GM10248 (cell line): Measurements from ENCODE around the gene AKAP10.
"Not testable (repeated sequence)": the region's sequence is repeated elsewhere in the genome, so short reads cannot be mapped to it uniquely, and the experiment has no call there.

Experiments used
- CTCF ChIA-PET: fragments of 300-600 bp; sonication (Branson Sonifier 250); formaldehyde crosslinking; extraction: SDS; loops from one replicate; lab custom pipeline; 2021; ENCODE audit warnings: antibody characterized with exemption; lab: Yijun Ruan, JAX
- POLR2A ChIA-PET: fragments of 350-650 bp; sonication (Branson Sonifier 250); formaldehyde crosslinking; extraction: SDS; loops from one replicate; lab custom pipeline; 2020; ENCODE audit warnings: antibody characterized with exemption; lab: Yijun Ruan, JAX
- DNase-seq: peaks from one replicate; pipeline ENCODE4 v3.0.0; 2012; ENCODE audit errors: extremely low spot score
- TF ChIP-seq, protein P1 (sequence below): IDR thresholded peaks from 2 replicates; pipeline ENCODE4 v1.5.1; 2012; ENCODE audit warnings: mild to moderate bottlenecking, low read depth; ENCODE audit errors: extremely low read depth, missing control alignments, control extremely low read depth

AKAP10 gene

DNA sequence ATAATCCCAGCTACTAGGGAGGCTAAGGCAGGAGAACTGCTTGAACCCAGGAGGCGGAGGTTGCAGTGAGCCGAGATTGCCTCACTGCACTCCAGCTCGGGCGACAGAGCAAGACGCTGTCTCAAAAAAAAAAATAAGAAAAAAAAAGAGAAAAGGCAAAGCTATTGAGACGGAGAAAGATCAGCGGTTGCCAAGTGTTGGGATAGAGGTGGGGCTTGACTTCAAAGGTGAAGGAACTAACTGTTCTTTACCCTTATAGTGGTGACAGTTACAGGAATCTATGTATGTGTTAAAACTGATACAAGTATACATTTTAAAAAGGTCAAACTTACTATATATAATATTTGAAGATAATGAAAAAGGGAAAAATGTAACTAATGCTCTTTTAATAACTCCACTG is 22.5 kb downstream of the AKAP10 start:
- CTCF ChIA-PET, result no interaction called here
- POLR2A ChIA-PET, result no interaction called here
- TF ChIP-seq, protein P1, sequence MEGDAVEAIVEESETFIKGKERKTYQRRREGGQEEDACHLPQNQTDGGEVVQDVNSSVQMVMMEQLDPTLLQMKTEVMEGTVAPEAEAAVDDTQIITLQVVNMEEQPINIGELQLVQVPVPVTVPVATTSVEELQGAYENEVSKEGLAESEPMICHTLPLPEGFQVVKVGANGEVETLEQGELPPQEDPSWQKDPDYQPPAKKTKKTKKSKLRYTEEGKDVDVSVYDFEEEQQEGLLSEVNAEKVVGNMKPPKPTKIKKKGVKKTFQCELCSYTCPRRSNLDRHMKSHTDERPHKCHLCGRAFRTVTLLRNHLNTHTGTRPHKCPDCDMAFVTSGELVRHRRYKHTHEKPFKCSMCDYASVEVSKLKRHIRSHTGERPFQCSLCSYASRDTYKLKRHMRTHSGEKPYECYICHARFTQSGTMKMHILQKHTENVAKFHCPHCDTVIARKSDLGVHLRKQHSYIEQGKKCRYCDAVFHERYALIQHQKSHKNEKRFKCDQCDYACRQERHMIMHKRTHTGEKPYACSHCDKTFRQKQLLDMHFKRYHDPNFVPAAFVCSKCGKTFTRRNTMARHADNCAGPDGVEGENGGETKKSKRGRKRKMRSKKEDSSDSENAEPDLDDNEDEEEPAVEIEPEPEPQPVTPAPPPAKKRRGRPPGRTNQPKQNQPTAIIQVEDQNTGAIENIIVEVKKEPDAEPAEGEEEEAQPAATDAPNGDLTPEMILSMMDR, result no peak
- DNase-seq, result no peak

DNA sequence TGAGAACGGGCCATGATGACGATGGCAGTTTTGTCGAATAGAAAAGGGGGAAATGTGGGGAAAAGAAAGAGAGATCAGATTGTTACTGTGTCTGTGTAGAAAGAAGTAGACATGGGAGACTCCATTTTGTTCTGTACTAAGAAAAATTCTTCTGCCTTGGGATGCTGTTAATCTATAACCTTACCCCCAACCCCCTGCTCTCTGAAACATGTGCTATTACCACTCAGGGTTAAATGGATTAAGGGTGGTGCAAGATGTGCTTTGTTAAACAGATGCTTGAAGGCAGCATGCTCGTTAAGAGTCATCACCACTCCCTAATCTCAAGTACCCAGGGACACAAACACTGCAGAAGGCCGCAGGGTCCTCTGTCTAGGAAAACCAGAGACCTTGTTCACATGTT is 26.2 kb downstream of the AKAP10 start:
- CTCF ChIA-PET, DNase-seq, POLR2A ChIA-PET: not testable (repeated sequence)

DNA sequence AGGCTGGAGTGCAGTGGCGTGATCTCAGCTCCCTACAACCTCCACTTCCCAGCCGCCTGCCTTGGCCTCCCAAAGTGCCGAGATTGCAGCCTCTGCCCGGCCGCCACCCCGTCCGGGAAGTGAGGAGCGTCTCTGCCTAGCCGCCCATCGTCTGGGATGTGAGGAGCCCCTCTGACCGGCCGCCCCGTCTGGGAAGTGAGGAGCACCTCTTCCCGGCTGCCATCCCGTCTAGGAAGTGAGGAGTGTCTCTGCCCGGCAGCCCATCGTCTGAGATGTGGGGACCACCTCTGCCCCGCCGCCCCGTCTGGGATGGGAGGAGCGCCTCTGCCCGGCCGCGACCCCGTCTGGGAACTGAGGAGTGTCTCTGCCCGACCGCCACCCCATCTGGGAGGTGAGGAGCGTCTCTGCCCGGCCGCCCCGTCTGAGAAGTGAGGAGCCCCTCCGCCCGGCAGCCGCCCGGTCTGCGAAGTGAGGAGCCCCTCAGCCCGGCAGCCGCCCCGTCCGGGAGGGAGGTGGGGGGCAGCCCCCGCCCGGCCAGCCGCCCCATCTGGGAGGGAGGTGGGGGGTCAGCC is 26.9 kb downstream of the AKAP10 start:
- DNase-seq, CTCF ChIA-PET, POLR2A ChIA-PET: not testable (repeated sequence)

DNA sequence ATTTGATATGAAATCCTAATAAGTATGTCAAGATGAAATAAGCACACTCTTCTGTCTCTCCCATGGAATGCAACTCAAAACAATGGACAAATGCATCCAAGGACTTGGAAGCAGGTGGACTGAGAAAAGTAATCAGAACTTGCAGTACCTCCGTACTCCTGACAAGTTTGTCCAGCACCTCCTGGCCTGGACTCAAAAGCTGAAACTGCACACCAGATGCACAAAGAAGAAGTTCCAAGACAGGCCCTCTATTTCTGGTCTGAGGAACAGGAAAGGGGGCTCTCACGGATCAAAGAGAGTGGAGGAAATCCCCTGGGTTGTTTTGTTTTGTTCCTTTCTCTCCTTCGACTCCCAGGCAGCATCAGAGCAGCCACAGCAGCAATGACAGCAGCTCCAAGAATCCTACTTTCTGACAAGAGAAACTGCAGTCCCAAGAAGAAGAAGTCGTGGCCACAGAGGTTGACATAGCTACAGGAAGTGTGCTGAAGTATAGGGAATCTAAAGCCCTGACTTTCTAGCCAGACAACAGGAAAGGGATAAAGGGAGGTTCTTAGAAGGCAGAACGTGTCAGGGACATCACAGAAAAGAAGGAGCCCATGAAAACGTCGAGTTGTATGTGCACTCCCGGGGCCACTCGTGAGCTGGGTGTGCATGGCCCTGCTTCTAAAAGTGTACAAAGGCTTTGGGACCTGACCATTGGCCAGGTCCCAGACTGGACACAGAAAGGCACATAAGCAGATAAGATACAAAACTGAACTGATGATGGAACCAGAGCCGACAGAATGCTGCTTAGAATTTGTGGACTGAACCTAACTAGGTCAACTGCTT is 29.3 kb downstream of the AKAP10 start:
- ChIA-PET CTCF (no interaction called here), POLR2A (no interaction called here)
- TF ChIP-seq, protein P1, result no peak
- DNase-seq, result no peak

DNA sequence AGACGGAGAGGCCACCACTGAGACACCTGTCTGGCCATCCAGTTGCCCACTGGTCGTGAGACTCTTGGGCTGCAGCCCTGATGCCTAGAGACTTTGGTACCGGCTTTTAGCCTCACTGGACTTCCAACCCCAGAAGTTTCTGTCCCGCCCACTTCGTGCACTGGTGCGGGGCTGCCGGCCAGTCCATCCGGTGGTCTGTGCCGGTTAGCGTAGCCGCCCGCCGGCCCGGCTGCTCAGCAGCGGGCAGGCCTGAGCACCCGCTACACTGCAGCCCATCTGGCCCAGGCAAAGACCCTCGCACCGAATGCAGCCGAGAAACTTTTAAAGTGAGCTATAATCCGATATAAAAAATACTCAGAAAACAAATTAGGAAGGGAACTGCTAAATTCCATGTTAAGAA is 30.7 kb downstream of the AKAP10 start:
- ChIA-PET POLR2A (no interaction called here), CTCF (no interaction called here)
- TF ChIP-seq, protein P1, result no peak
- DNase-seq, result no peak

DNA sequence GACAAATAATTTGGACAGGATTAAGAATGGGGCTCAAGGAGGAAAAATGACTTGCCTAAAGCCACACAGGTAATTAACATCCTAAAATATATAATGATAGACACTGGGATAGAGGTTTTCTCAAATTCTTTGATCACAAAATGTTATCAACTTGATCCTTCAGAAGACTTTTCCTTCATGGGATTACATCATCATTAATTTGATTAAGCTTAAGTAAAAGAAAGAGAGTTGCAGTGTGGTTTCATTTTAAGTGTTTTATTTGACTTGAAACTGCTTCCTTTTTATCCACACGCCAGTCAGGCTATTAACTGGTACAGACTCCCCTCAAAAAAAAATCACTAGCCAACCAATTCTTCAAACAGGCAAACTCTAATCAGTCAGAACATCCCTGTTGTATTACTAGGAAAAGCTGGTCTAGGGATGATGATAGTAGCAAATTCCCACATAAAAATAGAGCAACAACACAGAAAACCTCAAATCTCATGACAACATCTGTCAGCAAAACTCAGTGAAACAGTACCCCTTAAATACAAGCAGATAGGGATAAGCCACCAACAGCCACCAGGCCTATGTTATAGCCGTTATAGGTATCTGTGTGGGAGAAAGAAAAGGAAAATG is 32.5 kb downstream of the AKAP10 start:
- no peak for DNase-seq
- TF ChIP-seq, protein P1, result no peak
- CTCF ChIA-PET, result interaction anchor here (1.0 to 1.1 kb wide), 2 partner anchors 9 to 25 kb away, joined by 3 read pairs; no protein-coding TSS in a partner anchor
- POLR2A ChIA-PET, result no interaction called here

DNA sequence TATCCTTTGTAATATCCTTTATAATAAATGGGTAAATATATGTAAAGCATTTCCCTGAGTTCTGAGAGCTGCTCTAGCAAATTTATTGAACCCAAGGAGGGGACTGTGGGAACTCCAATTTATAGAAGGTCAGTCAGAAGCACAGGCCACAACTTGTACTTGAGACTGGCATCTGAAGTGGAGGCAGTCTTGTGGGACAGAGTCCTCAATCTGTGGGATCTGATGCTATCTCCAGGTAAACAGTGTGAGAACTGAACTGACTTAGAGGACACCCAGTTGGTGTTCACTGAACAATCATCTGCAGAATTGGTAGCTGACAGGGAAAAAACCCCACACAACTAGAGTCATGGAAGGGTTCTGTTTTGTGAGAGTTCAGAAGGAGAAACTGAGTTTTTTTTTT is 34.0 kb downstream of the AKAP10 start:
- TF ChIP-seq, protein P1, result no peak
- no peak for DNase-seq
- POLR2A ChIA-PET, result no interaction called here
- CTCF ChIA-PET, result interaction anchor here (1.4 kb wide), 1 partner anchor 177 kb away, joined by 3 read pairs; no protein-coding TSS in a partner anchor
